Prostate gland (tissue), 2 donors: ENCODE data around the gene BMP7. TPM values are rescaled to one million over a fixed set of nuclear protein-coding genes. Genes with fewer than 3 reads are reported as not detected.

Experiments
- DNase-seq: peaks from one replicate; pipeline ENCODE4 v3.0.0-alpha.2; 2019; ENCODE audit warnings: low spot score
- H3K27ac ChIP-seq, 2 donors: fragments of 200-600 bp; sonication (generic); 2 replicates each; pipeline ENCODE4 v1.5.1; 2017 to 2019
- H3K27me3 ChIP-seq: fragments of 200-600 bp; sonication (generic); replicated peaks from 2 replicates; pipeline ENCODE4 v1.5.1; 2019; ENCODE audit not compliant: insufficient read depth
- H3K36me3 ChIP-seq, 2 donors: fragments of 200-600 bp; sonication (generic); 1 replicate in 1 of 2; 2 replicates in 1 of 2; pipeline versions ENCODE4 v1.5.1 to v1.8.1; 2017 to 2019
- H3K4me1 ChIP-seq: fragments of 200-600 bp; sonication (generic); replicated peaks from 2 replicates; pipeline ENCODE4 v1.5.1; 2019
- H3K4me3 ChIP-seq, 2 donors: fragments of 200-600 bp; sonication (generic); 2 replicates each; pipeline ENCODE4 v1.5.1; 2017 to 2019
- H3K9me3 ChIP-seq: fragments of 200-600 bp; sonication (generic); 2 replicates; pipeline ENCODE4 v1.5.1; 2017
- CTCF ChIP-seq, 4 experiments: fragments of 200-600 bp in 2 of 4; fragments of 450-650 bp in 2 of 4; sonication (generic) in 2 of 4; IDR thresholded peaks; 1 replicate in 3 of 4; 2 replicates in 1 of 4; pipeline ENCODE4 v1.5.1; 2016 to 2019; ENCODE audit warnings: antibody characterized with exemption in 4 of 4, mild to moderate bottlenecking in 2 of 4, moderate library complexity in 2 of 4
- POLR2A ChIP-seq: fragments of 450-650 bp; IDR thresholded peaks from one replicate; pipeline ENCODE4 v1.6.1; 2016; ENCODE audit warnings: antibody characterized with exemption, mild to moderate bottlenecking
- POLR2AphosphoS5 ChIP-seq: sonication (generic); formaldehyde crosslinking; IDR thresholded peaks from one replicate; pipeline ENCODE4 v1.6.1; 2017; ENCODE audit warnings: antibody characterized with exemption
- WGBS: methylation state at CpG from one replicate; pipeline ENCODE4 v1.1.5; 2018; 5-methylcytosine and 5-hydroxymethylcytosine counted together
- intact Hi-C: fragments of 100-400 bp; cut with DNase I; formaldehyde crosslinking; loops from one replicate; pipeline ENCODE4 v1.14.2; 2022
- total RNA-seq, 2 donors: library from RNA; depleted of rRNA; stranded (reverse); fragments of >200 nt; gene quantifications; one replicate each; pipeline ENCODE4 v1.1.0, GENCODE V29; 2016

BMP7 gene
- total RNA-seq, 2 donors from 2014 or later, result 10.5 to 16.8 TPM

- Histone ChIP-seq H3K36me3 (no peaks in the 10 kb centered on the region), H3K9me3 (no peaks in the 10 kb centered on the region), H3K4me3 (no peak overlapping the region), H3K27me3 (no peaks in the 10 kb centered on the region), H3K4me1 (no peaks in the 10 kb centered on the region), H3K27ac (no peak overlapping the region)
- DNase-seq, result no peak
- TF ChIP-seq CTCF (IDR thresholded peaks at IDR 0.05) (no peak), POLR2A (no peak), POLR2AphosphoS5 (no peak)
- intact Hi-C loops, result no loop called here
- 87% methylated on average over 1 of the region's 1 CpG for WGBS
Measured at GRCh38 chr20:57141492-57141891, 124.9 kb downstream of the BMP7 start.

GRCh38 chr20:57140416-57140965 is 126.0 kb downstream of the BMP7 start:
- Histone ChIP-seq H3K9me3 (no peaks in the 10 kb centered on the region), H3K4me3 (no peak overlapping the region), H3K36me3 (no peaks in the 10 kb centered on the region), H3K27me3 (no peaks in the 10 kb centered on the region), H3K27ac (no peak overlapping the region), H3K4me1 (no peaks in the 10 kb centered on the region)
- intact Hi-C loops, result no loop called here
- WGBS, result 85% methylated on average over 7 of the region's 7 CpGs
- DNase-seq, result no peak
- no peak for TF ChIP-seq CTCF (IDR thresholded peaks at IDR 0.05)
- TF ChIP-seq POLR2AphosphoS5, result no peak

GRCh38 chr20:57139342-57140093 is 126.9 kb downstream of the BMP7 start:
- 96% methylated on average over 8 of the region's 8 CpGs for WGBS
- no peaks in the 10 kb centered on the region for H3K36me3 ChIP-seq
- intact Hi-C loops, result no loop called here
- H3K4me1 ChIP-seq, result no peaks in the 10 kb centered on the region
- TF ChIP-seq POLR2A (no peak), POLR2AphosphoS5 (no peak), CTCF (IDR thresholded peaks at IDR 0.05) (no peak)
- H3K27ac ChIP-seq, result no peak overlapping the region
- no peaks in the 10 kb centered on the region for H3K27me3 ChIP-seq
- H3K9me3 ChIP-seq, result no peaks in the 10 kb centered on the region
- DNase-seq, result no peak
- no peak overlapping the region for H3K4me3 ChIP-seq

- no peaks in the 10 kb centered on the region for H3K36me3 ChIP-seq
- TF ChIP-seq POLR2AphosphoS5 (no peak), POLR2A (no peak), CTCF (IDR thresholded peaks at IDR 0.05) (no peak)
- 85% methylated on average over 17 of the region's 17 CpGs for WGBS
- H3K4me3 ChIP-seq, result no peak overlapping the region
- no peak for DNase-seq
- no peaks in the 10 kb centered on the region for H3K4me1 ChIP-seq
- no peaks in the 10 kb centered on the region for H3K9me3 ChIP-seq
- no peak overlapping the region for H3K27ac ChIP-seq
- no peaks in the 10 kb centered on the region for H3K27me3 ChIP-seq
- intact Hi-C loops, result no loop called here
Measured at GRCh38 chr20:57138198-57138995, 128.0 kb downstream of the BMP7 start.
